Muscle layer of colon (tissue), 2 donors: ENCODE data around the gene IRAK4.

Source experiments
- H3K27ac ChIP-seq: one replicate; pipeline ENCODE4 v1.7.0; 2013; ENCODE audit warnings: low read depth, mild to moderate bottlenecking, low read length, moderate library complexity
- H3K27me3 ChIP-seq, 2 donors: one replicate each; pipeline ENCODE4 v1.7.0; 2013; ENCODE audit warnings: low read length in 2 of 2, mild to moderate bottlenecking in 2 of 2; ENCODE audit not compliant: insufficient read depth in 2 of 2, control insufficient read depth in 1 of 2
- H3K36me3 ChIP-seq: one replicate; pipeline ENCODE4 v1.7.0; 2013; ENCODE audit warnings: mild to moderate bottlenecking, low read length; ENCODE audit not compliant: insufficient read depth
- H3K4me1 ChIP-seq: one replicate; pipeline ENCODE4 v1.7.0; 2013; ENCODE audit warnings: mild to moderate bottlenecking, low read length; ENCODE audit not compliant: insufficient read depth
- H3K4me3 ChIP-seq, 2 donors: one replicate each; pipeline ENCODE4 v1.7.0; 2013; ENCODE audit warnings: low read length in 2 of 2, low read depth in 1 of 2, mild to moderate bottlenecking in 1 of 2, moderate library complexity in 1 of 2
- H3K9ac ChIP-seq: one replicate; pipeline ENCODE4 v1.7.0; 2013; ENCODE audit warnings: low read length
- H3K9me3 ChIP-seq: one replicate; pipeline ENCODE4 v1.7.0; 2013; ENCODE audit warnings: mild to moderate bottlenecking, low read length
- donor health status: abdominal sarcoma.
- donor health status: Adenocarcinoma of cecum.

Gene IRAK4

GRCh38 chr12:43766291-43766690 is 7.5 kb downstream of the IRAK4 start:
- H3K36me3 ChIP-seq = peaks cover 9% of the 10 kb centered on the region
- H3K27ac ChIP-seq = no peak overlapping the region
- H3K9ac ChIP-seq = no peak overlapping the region
- no peaks in the 10 kb centered on the region for H3K4me1 ChIP-seq
- no peaks in the 10 kb centered on the region for H3K27me3 ChIP-seq
- no peak overlapping the region for H3K4me3 ChIP-seq
- H3K9me3 ChIP-seq = no peaks in the 10 kb centered on the region

- Histone ChIP-seq H3K4me1 (no peaks in the 10 kb centered on the region), H3K27me3 (no peaks in the 10 kb centered on the region), H3K4me3 (no peak overlapping the region), H3K27ac (no peak overlapping the region), H3K36me3 (peaks cover 22% of the 10 kb centered on the region), H3K9me3 (no peaks in the 10 kb centered on the region), H3K9ac (no peak overlapping the region)
Observed at GRCh38 chr12:43776498-43776897, 17.7 kb downstream of the IRAK4 start.

GRCh38 chr12:43786899-43787693 is 28.3 kb downstream of the IRAK4 start:
- Histone ChIP-seq H3K9ac (no peak overlapping the region), H3K27ac (no peak overlapping the region), H3K4me1 (no peaks in the 10 kb centered on the region), H3K9me3 (no peaks in the 10 kb centered on the region), H3K27me3 (no peaks in the 10 kb centered on the region), H3K36me3 (peaks cover 6% of the 10 kb centered on the region), H3K4me3 (no peak overlapping the region)

GRCh38 chr12:43789941-43790340 is 31.2 kb downstream of the IRAK4 start:
- H3K36me3 ChIP-seq = no peaks in the 10 kb centered on the region
- no peaks in the 10 kb centered on the region for H3K27me3 ChIP-seq
- H3K4me3 ChIP-seq = no peak overlapping the region
- H3K9me3 ChIP-seq = no peaks in the 10 kb centered on the region
- no peaks in the 10 kb centered on the region for H3K4me1 ChIP-seq
- no peak overlapping the region for H3K27ac ChIP-seq
- H3K9ac ChIP-seq = no peak overlapping the region

GRCh38 chr12:43795716-43796280 is 37.0 kb downstream of the IRAK4 start:
- peaks cover 45% of the 10 kb centered on the region for H3K36me3 ChIP-seq
- H3K9me3 ChIP-seq = no peaks in the 10 kb centered on the region
- no peaks in the 10 kb centered on the region for H3K4me1 ChIP-seq
- H3K27ac ChIP-seq = no peak overlapping the region
- H3K4me3 ChIP-seq = no peak overlapping the region
- H3K9ac ChIP-seq = no peak overlapping the region
- H3K27me3 ChIP-seq = no peaks in the 10 kb centered on the region

- no peaks in the 10 kb centered on the region for H3K9me3 ChIP-seq
- no peaks in the 10 kb centered on the region for H3K27me3 ChIP-seq
- H3K9ac ChIP-seq = no peak overlapping the region
- no peak overlapping the region for H3K4me3 ChIP-seq
- H3K27ac ChIP-seq = no peak overlapping the region
- H3K4me1 ChIP-seq = no peaks in the 10 kb centered on the region
- H3K36me3 ChIP-seq = peaks cover 45% of the 10 kb centered on the region
Observed at GRCh38 chr12:43797561-43798217, 38.9 kb downstream of the IRAK4 start.

GRCh38 chr12:43805149-43805859 is 46.6 kb downstream of the IRAK4 start:
- Histone ChIP-seq H3K36me3 (peaks cover 4% of the 10 kb centered on the region), H3K4me1 (peaks cover 17% of the 10 kb centered on the region), H3K9me3 (no peaks in the 10 kb centered on the region), H3K9ac (peak overlapping the region; percentile 78), H3K27me3 (no peaks in the 10 kb centered on the region), H3K4me3 (peak overlapping the region; percentile 72 to 83), H3K27ac (peak overlapping the region; percentile 95)

GRCh38 chr12:43805860-43806736 is 47.3 kb downstream of the IRAK4 start, which contains the start of gene TWF1:
TSS of gene TWF1 (minus strand) at chr12:43806317. CDS start at chr12:43806245, 72 bp downstream.
- H3K36me3 ChIP-seq = no peaks in the 10 kb centered on the region
- H3K27ac ChIP-seq = peak within 1 kb of the TSS; percentile 95
- H3K27me3 ChIP-seq = no peaks in the 10 kb centered on the region
- peaks cover 17% of the 10 kb centered on the region for H3K4me1 ChIP-seq
- peak within 1 kb of the TSS; percentile 72 to 83 for H3K4me3 ChIP-seq
- H3K9ac ChIP-seq = peak within 1 kb of the TSS; percentile 78
- H3K9me3 ChIP-seq = no peaks in the 10 kb centered on the region

- Histone ChIP-seq H3K27ac (peak overlapping the region; percentile 95), H3K4me1 (peaks cover 17% of the 10 kb centered on the region), H3K4me3 (peak overlapping the region; percentile 72 to 83), H3K9me3 (no peaks in the 10 kb centered on the region), H3K9ac (peak overlapping the region; percentile 71), H3K27me3 (no peaks in the 10 kb centered on the region), H3K36me3 (no peaks in the 10 kb centered on the region)
Observed at GRCh38 chr12:43806737-43807072, 48.0 kb downstream of the IRAK4 start.

GRCh38 chr12:43807386-43807785 is 48.6 kb downstream of the IRAK4 start:
- H3K27ac ChIP-seq = peak overlapping the region; percentile 95
- H3K4me3 ChIP-seq = no peak overlapping the region
- no peak overlapping the region for H3K9ac ChIP-seq
- no peaks in the 10 kb centered on the region for H3K27me3 ChIP-seq
- H3K4me1 ChIP-seq = peaks cover 17% of the 10 kb centered on the region
- no peaks in the 10 kb centered on the region for H3K9me3 ChIP-seq
- no peaks in the 10 kb centered on the region for H3K36me3 ChIP-seq
